CD4-positive, alpha-beta T cell treated with Interleukin-15 for 4 hours (primary cell): ENCODE data around the gene CAMTA1.
A peak's percentile ranks its signal among the peaks of the same experiment; 100 is the strongest.

Experiments
- DNase-seq: peaks from one replicate; pipeline ENCODE4 v3.0.0-alpha.2; 2020; ENCODE audit warnings: low spot score

Gene CAMTA1

DNA sequence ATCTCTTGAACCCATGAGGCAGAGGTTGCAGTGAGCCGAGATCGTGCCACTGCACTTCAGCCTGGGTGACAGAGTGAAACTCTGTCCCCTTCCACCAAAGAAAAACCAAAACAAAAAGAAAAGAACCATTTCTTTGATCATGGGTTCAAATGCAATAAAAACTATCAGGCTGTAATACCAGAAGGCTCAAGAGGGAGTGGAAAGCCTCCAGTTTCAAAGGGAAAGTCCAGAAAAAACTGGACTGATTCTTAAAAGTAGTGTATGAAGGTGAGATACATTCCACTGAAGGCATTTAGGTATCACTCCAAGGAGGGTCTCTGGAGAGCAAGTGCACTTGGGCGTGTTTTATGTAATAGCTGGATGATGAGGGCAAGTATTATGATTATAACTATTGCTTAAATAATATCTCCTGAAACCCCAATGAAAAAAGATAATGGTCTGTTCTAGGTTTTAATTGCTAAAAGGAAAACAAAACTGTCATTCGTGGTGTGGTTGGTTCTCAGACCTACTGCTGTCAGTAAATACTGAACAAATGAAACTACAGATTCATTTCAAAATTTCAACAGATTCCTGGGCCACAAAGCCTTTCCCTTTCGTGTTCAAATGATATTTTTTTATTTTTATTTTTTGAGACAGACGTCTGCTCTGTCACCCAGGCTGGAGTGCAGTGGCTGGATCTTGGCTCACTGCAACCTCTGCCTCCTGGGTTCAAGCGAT, 6.0 kb upstream of the CAMTA1 start:
- no peak for DNase-seq

DNA sequence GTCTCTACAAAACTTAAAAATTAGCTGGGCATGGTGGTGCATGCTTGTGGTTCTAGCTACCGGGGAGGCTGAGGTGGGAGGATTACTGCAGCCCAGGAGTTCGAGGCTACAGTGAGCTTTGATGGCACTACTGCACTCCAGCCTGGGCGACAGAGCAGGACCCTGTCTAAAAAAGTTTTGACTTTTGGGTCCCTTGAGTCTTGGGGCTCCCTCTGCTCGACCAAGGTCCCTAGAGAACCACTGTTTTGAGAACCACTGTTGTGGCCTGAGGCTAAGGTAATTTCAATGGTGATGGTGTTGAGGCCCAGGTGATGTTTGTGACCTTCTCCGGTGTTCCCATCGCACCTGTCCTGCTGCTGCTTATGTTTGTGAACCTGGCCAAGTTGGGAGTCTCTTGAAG, 3.1 kb upstream of the CAMTA1 start:
- DNase-seq = no peak

- no peak for DNase-seq
These were observed 2.0 kb upstream of the CAMTA1 start for GRCh38 chr1:6783221-6783620.

GRCh38 chr1:6783936-6784559, 1.2 kb upstream of the CAMTA1 start:
- no peak for DNase-seq

- peak; percentile 100 for DNase-seq
These were observed 515 bp upstream of the CAMTA1 start for GRCh38 chr1:6784560-6785317.

DNA sequence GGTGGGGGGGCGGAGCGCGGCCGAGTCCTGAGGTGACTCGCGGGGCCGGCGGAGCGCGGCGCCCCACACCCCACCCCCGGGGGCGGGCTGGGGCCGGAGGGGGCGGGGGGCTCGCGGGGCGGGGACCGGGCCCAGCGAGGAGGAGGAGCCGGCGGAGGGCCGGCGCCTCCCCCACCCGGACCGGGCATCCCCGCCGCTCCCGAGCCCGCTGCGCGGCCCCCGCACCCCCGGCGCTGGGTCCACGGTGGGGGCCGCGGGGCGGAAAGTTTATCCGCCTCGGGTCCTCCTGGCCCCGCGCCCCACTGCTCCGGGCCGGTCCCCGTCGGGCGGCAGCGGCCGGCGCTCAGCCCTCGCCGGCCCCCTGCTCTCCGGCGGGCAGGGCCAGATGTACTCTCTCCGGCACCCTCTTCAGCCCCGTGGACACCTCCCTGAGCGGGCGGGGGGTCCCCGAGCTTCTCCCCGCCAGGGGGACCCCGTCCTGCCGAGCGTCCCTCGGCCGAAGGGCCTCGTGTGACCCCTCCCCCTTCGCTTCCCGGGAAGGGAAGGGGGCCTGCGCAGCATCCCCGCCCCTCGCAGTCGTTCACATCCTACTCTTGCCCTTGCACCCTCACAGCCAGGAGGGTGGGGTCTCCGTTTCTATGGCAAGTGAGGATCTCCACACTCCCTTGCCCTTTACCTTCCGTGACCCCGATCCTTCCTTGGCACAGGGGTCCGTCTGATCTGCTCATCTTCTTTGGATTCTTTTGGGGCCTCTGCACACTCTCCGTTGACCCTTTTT, 663 bp downstream of the CAMTA1 start:
- DNase-seq = peak; percentile 32

DNA sequence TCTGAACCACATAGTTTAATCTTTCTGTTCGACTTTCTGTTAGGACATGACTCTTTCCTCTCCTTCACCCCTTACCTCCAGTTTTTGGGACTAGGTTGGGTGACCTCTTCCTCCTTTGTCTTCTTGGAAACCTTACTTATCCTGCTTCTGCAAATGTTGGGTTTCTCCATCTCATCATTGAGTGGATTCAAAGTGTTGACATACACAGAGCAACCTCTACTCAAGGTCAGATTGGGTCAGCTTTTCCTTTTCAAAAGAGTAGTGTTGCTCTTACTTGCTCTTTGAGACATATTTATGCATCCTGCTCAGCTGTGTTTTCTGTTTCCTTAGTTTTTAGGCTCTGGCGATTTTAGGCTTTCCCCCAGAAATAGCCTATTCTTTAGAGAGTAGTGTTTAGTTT, 3.7 kb downstream of the CAMTA1 start:
- no peak for DNase-seq

GRCh38 chr1:6790146-6790545, 4.9 kb downstream of the CAMTA1 start:
- DNase-seq = no peak

GRCh38 chr1:6794164-6794563, 8.9 kb downstream of the CAMTA1 start:
- peak; percentile 30 for DNase-seq

DNA sequence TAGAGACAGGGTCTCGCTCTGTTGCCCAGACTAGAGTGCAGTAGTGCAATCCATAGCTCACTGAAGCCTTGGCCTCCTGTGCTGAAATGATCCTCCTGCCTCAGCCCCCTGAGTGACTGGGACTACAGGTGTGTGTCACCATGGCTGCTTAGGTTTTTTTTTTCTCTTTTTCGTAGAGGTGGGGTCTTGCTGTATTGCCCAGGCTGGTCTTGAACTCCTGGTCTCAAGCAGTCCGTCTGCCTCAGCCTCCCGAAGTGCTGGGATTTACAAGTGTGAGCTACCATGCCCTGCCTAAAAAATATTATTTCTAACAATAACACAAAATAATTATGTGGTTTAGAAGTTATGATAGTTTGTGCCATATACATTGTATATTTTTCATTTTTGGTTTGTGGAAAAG, 9.9 kb downstream of the CAMTA1 start:
- DNase-seq = no peak

- no peak for DNase-seq
These were observed 10.4 kb downstream of the CAMTA1 start for GRCh38 chr1:6795661-6796060.

- no peak for DNase-seq
These were observed 10.8 kb downstream of the CAMTA1 start for GRCh38 chr1:6796095-6796494.

GRCh38 chr1:6799499-6799898, 14.2 kb downstream of the CAMTA1 start:
- no peak for DNase-seq

GRCh38 chr1:6800745-6801144, 15.5 kb downstream of the CAMTA1 start:
- no peak for DNase-seq

DNA sequence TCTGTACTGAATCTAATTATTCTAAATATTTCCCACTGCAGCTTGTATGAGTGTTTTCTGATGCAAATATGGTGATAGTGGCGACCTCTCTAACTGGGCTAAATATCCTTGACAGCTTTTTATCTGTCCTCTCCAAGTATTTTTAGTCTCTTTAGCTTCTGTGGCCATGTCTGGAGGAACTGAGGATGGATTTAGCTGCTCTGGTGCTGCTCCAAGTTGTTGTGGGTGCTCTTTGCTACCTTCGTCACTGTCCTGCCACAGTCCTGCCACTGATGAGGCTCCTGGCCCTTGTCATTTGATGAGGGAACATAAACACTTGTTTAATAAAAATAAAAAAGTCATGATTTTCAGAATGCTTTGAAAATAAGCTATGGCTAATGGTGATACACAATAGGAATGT, 15.9 kb downstream of the CAMTA1 start:
- DNase-seq = no peak

DNA sequence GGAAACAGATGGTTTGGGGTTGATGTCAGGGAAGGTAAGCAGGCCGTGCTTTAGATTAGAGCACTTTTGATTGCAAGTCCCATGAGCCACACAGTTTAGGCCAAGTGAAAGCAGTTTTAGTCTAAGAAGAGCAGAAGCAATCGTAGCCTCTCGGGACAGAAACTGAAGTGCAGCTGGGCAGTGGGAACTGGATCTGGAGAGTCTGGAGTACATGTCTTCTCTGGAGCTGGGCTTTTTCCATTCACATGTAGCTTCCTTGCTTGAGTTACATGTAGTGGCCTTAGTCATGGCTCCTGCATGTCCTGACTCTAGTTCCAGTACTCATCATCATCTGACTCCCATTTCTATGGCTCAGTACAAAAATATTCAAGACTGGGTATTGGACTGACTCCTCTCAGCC, 16.7 kb downstream of the CAMTA1 start:
- DNase-seq = no peak

GRCh38 chr1:6802454-6802853, 17.2 kb downstream of the CAMTA1 start:
- DNase-seq = no peak

DNA sequence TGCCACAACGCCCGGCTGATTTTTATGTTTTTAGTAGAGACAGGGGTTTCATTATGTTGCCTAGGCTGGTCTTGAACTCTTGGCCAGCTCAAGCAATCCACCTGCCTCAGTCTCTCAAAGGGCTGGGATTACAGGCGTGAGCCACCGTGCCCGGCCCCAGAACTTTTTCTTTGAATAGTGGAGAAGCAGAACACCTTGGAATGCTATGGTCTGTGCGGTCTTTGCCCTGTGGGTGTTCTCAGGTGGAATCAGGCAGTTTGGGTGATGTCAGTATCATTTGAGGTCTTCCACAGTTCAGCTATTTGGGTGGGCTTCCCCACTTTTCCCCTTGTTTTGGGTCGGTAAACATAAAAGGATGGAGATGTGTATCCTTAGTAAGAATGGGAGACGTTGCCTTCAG, 17.6 kb downstream of the CAMTA1 start:
- DNase-seq = no peak

DNA sequence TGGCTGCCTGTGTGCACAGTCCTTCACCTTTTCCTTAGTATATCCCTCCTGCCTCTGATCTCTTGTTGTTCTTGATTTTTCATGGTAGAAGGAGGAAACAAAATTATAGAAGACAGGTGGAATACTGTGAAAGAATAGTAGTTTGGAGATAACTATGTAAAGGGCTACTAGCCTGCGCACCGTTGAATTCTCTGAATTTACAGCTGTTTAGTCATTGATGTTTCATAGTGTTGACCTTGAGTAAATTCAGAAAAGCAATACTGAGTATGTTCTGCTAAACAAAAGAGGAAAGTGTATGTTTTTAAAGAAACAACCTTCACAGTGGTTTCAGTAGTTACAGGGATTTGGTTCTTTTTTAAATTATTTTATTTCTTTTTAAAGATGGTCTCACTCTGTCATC, 18.1 kb downstream of the CAMTA1 start:
- DNase-seq = no peak

DNA sequence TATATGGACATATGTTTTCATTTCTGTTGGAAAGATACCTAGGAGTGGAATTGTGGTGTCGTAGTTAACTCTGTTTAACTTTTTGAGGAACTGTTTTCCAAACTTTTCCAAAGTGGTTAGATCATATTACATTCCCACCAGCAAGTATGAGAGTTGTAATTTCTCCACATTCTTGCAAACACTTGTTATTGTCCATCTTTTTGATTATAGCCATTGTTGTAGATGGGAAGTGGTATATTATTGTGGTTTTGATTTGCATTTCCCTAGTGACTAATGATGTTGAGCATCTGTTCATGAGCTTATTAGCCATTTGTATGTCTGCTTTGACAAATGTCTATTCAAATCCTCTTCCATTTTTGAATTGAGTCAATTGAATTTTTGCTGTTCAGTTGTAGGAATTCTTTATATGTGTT, 19.8 kb downstream of the CAMTA1 start:
- no peak for DNase-seq

DNA sequence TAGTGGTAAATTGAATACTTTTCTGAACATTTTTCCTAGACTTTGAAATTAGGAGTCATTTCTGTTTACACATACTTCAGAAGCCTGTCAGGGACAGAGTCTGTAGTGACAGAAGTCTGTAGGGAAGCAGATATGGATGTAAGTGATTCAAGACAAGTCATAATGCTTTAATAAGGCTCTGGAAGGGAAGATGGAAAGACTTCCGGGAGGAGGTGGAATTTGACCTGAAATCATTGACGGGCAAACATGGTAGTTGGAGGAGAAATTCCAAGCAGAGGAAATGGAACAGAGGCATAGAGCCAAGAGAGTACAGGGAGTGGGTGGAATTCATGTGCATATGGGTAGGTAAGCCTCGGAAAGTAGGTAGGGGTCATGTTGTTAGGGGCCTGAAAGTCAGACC, 22.5 kb downstream of the CAMTA1 start:
- no peak for DNase-seq

GRCh38 chr1:6809461-6809860, 24.2 kb downstream of the CAMTA1 start:
- no peak for DNase-seq
